Measurements from ENCODE around the gene TBC1D2. TPM values are rescaled to one million over a fixed set of nuclear protein-coding genes. Genes with fewer than 3 reads are reported as not detected.

The TBC1D2 gene
- total and polyA plus RNA-seq, 2 experiments from 2014 or later, result 3.7 to 6.8 TPM

GRCh38 chr9:98180996-98181395, 74.5 kb downstream of the TBC1D2 start:
- Mint-ChIP-seq H3K4me3 (no peak overlapping the region), H3K27ac (no peak overlapping the region), H3K4me1 (peaks cover 31% of the 10 kb centered on the region), H3K36me3 (ENCODE audit: low read depth) (no peaks in the 10 kb centered on the region), H3K9me3 (no peaks in the 10 kb centered on the region), H3K27me3 (ENCODE audit: insufficient read depth, low read depth, poor library complexity) (peaks cover 15% of the 10 kb centered on the region)
- Histone ChIP-seq H3K4me2 (no peak overlapping the region), H3K27ac (ENCODE audit: low read depth) (no peak overlapping the region), H3K9me2 (ENCODE audit: insufficient read depth) (no peaks in the 10 kb centered on the region), H4K20me1 (replicated peaks; ENCODE audit: insufficient read depth) (peaks cover 3% of the 10 kb centered on the region; the same call in 1 of the 2 replicates), H3K4me3 (no peak overlapping the region), H3K27me3 (ENCODE audit: insufficient read depth) (no peaks in the 10 kb centered on the region), H3K36me3 (ENCODE audit: insufficient read depth) (no peaks in the 10 kb centered on the region; the same call in 1 of the 2 replicates), H3K4me1 (ENCODE audit: insufficient read depth) (peaks cover 4% of the 10 kb centered on the region), H2AFZ (no peak overlapping the region), H3K79me2 (replicated peaks; ENCODE audit: insufficient read depth) (peaks cover 35% of the 10 kb centered on the region), H3F3A (replicated peaks; ENCODE audit: low read depth) (no peaks in the 10 kb centered on the region)
- ATAC-seq (no peak), DNase-seq (ENCODE audit: low spot score) (no peak)
- TF ChIP-seq CTCF (conservative IDR thresholded peaks at IDR 0.05; ENCODE audit: low read depth in 2 of 2) (no peak), JUNB (IDR thresholded peaks at IDR 0.05; ENCODE audit: unreplicated experiment) (no peak), ZNF331 (CRISPR knock-in tag; IDR thresholded peaks at IDR 0.05; ENCODE audit: low read depth) (no peak), ZNF114 (CRISPR knock-in tag; IDR thresholded peaks at IDR 0.05) (no peak), STAT1 (IDR thresholded peaks at IDR 0.05; ENCODE audit: unreplicated experiment) (no peak), POLR2AphosphoS5 (IDR thresholded peaks at IDR 0.05; ENCODE audit: low read depth) (no peak), CREB1 (CRISPR knock-in tag; IDR thresholded peaks at IDR 0.05; ENCODE audit: low read depth) (no peak), ETS1 (IDR thresholded peaks at IDR 0.05) (no peak), EZH2phosphoT487 (IDR thresholded peaks at IDR 0.05; ENCODE audit: unreplicated experiment) (no peak), NANOG (IDR thresholded peaks at IDR 0.05; ENCODE audit: borderline replicate concordance) (no peak), ZNF462 (CRISPR knock-in tag; IDR thresholded peaks at IDR 0.05) (no peak), EZH2 (IDR thresholded peaks at IDR 0.05; ENCODE audit: low read depth, unreplicated experiment) (no peak), REST (IDR thresholded peaks at IDR 0.05; ENCODE audit: unreplicated experiment) (no peak)
